GM08714 (cell line): ENCODE measurements around the gene PAXIP1.
"Not testable (repeated sequence)": the region's sequence is repeated elsewhere in the genome, so short reads cannot be mapped to it uniquely, and the experiment has no call there.

Source experiments
- H3K4me3 ChIP-seq: fragments of 200-500 bp; sonication (Bioruptor generic); 2 replicates; pipeline ENCODE4 v1.5.1; 2014; ENCODE audit warnings: mild to moderate bottlenecking, low read length, inconsistent platforms
- ZNF274 ChIP-seq: IDR thresholded peaks from 2 replicates; pipeline ENCODE4 v1.6.1; 2012; ENCODE audit warnings: mild to moderate bottlenecking, low read depth, low read length

Gene PAXIP1

DNA sequence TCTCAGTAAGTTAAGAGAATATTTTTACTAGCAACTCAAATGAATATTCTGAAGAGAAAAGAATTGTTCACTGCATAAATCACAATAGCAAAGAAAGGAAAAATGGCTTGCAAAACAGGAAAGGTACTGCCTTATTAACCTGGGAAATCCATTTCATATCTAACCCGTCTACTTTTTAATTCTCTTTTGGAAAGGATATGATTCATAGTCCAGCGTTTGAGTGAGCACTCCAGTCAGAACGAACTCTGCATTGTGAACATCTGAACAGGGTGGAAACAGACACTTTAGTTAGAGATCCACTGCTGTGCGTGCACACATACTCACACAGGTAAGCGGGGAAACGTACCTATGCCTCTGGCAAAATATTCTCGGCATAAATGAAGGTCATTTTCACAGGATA is 56.8 kb downstream of the PAXIP1 start:
- H3K4me3 ChIP-seq, result no peak overlapping the region
- TF ChIP-seq ZNF274, result no peak

DNA sequence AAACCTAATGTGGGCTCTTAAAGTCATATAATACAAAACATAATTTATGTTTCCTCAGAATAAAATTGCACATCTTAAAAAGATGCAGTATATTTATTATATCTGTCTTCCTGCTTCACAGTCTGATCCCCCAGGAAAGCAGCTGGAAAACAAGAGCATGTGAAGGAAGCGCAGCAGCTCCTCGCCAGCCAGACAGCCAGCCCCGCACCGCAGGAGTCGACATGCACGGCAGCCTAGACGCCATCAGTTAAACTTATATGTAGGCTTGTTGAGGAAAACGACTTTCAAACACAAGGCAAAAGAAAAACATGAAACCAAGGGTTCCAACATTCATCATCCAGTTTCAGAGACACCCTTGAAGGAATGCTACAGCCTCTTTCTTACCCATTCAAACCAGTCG is 59.0 kb downstream of the PAXIP1 start:
- no peak for TF ChIP-seq ZNF274
- H3K4me3 ChIP-seq, result no peak overlapping the region

DNA sequence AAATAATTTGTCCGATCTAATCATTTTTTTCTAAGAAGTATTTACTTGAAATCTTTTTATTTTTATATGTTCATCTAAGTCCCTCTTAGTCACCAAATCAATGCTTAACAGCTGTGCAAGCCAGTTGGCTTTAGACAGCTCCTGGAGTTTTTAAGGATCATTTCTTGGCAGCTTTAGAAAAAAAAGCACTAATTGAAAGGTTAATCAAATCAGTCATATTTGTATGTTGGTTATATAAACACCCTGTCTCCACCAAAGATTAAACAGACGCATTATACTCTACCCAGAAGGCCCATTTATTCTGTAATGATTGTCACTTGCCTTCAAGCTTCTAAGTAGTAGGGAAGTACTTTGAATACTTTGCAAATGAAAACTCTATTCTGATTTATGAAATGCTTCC is 60.2 kb downstream of the PAXIP1 start:
- no peak for TF ChIP-seq ZNF274
- no peak overlapping the region for H3K4me3 ChIP-seq

DNA sequence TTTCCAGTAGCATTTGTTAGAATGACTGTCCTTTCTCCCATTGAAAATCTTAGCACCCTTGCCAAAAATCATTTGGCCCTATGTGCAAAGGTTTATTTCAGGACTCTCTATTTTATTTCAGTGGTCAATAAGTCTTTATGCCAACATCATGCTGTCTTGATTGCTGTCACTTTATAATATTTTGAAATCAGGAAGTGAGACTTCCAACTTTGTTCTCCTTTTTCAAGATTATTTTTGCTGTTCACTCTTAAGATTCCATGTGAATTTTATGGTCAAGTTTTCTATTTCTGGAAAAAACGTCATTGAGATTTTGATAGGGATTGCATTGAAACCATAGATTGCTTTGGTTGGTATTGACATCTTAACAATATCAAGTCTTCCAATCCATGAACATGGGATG is 65.1 kb downstream of the PAXIP1 start:
- no peak overlapping the region for H3K4me3 ChIP-seq
- no peak for TF ChIP-seq ZNF274

DNA sequence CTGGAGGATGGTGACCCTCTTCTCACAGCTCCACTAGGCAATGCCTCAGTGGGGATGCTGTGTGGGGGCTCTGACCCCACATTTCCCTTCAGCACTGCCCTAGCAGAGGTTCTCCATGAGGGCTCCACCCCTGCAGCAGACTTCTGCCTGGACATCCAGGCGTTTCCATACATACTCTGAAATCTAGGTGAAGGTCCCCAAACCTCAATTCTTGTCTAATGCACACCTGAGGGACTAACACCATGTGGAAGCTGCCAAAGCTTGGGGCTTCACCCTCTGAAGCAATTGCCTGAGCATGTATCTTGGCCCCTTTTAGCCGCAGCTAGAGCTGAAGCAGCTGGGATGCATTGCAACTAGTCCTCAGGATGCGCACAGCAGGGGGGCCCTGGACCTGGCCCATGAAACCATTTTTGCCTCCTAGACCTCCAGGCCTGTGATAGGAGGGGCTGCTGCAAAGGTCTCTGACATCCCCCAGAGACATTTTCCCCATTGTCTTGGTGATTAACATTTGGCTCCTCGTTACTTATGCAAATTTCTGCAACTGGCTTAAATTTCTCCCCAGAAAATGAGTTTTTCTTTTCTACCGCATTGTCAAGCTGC is 68.5 kb downstream of the PAXIP1 start:
- H3K4me3 ChIP-seq, result not testable (repeated sequence)

DNA sequence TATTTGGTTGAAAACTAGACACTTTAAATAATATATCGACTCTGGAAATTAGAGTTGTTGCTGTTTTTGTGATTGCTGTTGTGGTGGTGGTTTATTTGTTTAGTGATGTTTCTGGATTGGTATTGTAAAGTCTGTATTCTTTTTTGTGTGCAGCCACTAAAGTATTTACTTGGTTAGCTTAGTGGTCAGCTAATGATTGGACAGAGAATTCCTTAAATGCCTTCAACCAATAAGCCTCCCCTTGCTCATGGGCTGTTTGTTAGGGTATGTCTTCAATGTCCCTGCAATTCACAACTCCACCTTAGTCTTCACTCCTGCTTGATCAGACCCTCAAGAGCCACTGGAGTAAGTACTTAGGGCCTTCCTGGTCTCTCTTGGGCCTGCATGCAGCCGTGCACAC is 71.0 kb downstream of the PAXIP1 start:
- H3K4me3 ChIP-seq, result no peak overlapping the region

DNA sequence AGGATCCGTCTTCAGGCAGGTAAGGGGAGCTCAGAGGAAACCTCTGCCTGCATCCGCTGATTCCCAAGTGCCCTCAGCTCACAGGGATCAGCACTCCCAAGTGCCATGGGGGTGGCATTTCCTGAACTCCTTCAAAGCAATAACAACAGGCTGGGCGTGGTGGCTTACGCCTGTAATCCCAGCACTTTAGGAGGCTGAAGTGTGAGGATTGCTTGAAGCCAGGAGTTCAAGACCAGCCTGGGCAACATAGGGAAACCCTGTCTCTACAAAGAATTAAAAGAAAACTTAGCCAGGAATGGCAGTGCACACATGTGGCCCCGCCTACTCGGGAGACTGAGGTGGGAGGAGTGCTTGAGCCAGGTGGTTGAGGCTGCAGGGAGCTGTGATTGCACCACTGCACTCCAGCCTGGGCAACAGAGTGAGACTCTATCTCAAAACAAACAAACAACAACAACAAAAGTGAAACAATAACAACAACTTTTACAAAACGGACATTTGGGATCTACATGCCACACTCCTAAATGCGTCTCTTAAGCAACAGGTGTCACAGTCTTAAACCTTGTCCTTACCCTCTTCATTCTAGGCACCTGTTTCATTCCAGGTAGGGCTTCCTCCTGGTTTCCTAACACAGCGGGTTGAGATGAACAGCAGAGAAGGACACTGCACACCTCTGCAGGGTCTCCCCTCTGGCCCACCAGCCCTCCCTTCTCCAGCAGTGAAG is 73.8 kb downstream of the PAXIP1 start:
- no peak for TF ChIP-seq ZNF274
- peak overlapping the region; percentile 93; the same call in 1 of the 2 replicates for H3K4me3 ChIP-seq

More for the DNA sequence above, 71.0 kb downstream of the PAXIP1 start:
- no peak for TF ChIP-seq ZNF274

DNA sequence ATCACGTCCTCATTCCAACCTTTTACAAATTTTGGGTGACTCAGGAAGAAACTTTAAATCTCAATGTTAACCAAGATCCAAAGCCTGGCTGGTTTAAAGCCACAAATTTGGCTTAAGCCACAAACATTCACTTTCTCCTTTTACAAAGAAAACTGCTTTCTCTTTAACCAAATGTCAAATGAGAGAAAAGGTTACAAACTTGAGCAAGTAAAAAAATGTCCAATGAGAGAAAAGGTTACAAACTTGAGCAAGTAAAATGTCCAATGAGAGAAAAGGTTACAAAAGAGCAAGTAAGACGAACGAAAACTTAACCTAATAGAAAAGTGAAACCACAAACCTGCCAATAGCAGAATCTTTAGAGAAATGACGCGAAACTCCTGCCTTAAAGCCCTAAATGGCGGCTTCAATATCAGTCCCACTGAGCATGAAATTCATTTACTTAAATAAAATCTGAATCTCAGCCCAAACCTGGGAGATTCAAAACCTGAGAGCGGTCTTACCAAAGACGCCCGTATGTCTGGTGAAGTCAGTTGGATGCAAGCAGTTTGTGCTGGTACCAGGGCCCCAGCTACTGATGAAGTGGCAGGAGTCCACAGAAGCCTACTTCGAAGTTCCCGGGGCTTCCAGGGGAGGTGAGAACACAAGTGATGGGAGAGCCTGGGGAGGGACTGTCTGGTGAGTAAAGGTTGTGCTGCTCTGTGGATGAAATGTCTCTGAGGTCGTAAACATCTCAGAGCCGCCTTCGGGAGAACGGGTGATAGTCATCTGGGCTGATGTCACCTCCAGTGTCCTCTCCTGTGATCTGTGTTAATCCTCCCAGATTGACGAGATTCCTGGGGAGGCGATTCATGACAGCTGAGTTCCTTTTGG is 74.6 kb downstream of the PAXIP1 start:
- no peak for TF ChIP-seq ZNF274
- H3K4me3 ChIP-seq, result peak overlapping the region; percentile 97

DNA sequence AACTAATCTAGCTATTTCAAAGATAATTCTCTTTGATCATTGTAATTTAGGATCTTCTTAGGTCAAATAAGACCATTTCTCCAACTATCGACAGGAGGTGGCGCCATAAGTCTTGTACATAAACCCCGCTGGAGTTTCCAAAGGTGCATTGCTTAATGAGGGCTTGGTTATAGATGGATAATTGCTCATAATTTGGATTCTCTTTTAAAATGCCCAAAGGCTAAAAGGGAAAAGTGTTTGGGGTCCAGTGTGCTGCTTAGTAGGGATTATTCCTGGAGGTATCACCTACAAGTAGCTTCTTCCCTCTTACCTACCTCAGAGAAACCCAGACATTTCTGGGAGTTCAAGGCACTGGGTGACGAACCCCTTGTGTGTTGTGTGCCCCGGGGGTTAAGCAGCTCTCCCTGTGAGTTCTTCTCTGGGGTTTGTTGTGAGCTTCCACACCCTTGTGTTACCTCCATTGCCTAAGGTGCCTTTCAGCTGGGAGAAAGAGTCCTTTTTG is 75.2 kb downstream of the PAXIP1 start:
- peak overlapping the region; percentile 97 for H3K4me3 ChIP-seq

DNA sequence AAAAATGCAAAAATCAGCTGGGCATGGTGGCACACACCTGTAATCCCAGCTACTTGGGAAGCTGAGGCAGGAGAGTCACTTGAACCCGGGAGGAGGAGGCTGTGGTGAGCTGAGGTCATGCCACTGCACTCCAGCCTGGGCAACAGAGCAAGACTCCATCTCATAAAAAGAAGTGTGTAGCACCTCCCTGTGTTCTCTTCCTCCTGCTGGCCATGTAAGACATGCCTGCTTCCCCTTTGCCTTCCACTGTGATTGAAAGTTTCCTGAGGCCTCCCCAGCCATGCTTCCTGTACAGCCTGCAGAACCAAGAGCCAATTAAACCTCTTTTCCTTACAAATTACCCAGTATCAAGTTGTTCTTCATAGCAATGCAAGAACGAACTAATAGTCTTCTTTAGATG is 80.5 kb downstream of the PAXIP1 start:
- H3K4me3 ChIP-seq, result not testable (repeated sequence)

More for the DNA sequence above, 75.2 kb downstream of the PAXIP1 start:
- no peak for TF ChIP-seq ZNF274

DNA sequence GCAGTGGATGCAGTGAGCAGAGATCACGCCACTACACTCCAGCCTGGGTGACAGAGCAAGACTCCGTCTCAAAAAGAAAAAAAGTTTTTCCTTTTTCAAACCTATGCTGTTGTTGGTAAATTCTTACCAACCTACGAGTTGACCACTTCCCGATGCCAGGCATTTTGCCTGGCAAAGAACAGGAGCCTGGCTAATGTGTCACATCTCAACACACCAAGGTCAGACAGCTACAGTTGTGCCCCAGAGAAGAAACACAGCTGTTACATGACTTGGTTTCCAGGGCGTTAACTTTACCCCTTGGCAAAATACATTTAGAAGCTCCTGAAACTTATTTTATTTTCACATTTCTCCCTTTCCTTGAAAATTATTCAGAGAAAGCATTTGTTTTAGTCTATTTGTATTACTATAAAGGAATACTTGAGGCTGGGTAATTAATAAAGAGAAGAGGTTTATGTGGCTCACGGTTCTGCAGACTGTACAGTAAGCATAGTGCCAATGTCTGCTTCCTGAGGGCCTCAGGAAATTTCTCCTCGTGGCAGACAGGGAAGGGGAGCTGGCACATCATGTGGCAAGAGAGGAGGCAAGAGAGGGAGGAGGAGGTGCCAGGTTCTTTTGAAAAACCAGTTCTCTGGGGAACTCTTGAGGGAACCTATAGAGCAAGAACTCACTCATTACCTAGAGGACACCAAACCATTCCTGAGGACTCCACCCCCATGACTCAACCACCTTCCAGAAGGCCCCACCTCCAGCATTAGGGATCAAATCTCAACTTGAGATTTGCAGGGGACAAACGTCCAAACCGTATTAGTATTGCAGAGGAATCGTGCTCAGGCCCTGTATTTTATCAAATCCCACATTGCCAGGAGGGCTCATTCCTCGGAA is 83.3 kb downstream of the PAXIP1 start:
- TF ChIP-seq ZNF274, result no peak

DNA sequence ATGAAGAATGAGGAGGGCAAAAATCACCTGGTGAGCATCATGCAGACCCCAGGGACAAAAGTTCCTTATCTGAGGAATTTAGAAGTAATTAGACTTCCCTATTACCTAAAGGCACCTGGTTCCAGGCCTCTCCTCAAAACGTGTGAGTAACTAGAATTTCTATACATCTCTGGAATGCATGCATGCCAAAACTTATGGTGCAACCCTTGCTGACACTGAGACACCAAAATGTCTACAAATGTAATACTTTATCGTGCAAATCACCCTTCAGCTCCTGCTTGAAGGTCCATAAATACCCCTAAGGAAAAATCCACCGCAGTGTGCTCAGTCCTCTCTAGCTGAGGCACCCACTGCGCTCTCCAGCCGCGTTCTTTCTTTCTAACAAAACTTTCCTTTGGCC is 84.2 kb downstream of the PAXIP1 start:
- no peak for TF ChIP-seq ZNF274

More for the DNA sequence above, 83.3 kb downstream of the PAXIP1 start:
- no peak overlapping the region for H3K4me3 ChIP-seq

DNA sequence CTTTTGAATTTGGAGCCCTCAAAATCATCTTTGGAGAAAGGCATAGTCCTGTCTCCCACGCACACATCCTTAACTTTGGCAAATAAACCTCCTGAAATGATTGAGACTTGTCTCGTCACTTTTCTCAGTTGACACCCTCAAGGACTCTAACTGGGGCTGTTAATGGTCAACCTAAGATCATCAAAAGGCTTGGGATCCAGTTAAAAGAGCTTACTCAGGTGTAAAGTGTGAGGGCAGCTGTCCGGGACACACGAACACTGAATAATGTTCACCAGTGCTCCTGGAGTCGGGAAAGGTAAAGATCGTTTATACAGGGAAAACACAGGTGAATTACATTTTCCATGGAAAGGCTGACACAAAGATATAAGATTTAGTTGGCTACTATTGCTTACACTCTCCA is 84.7 kb downstream of the PAXIP1 start:
- H3K4me3 ChIP-seq, result no peak overlapping the region
- TF ChIP-seq ZNF274, result no peak

More for the DNA sequence above, 84.2 kb downstream of the PAXIP1 start:
- no peak overlapping the region for H3K4me3 ChIP-seq

DNA sequence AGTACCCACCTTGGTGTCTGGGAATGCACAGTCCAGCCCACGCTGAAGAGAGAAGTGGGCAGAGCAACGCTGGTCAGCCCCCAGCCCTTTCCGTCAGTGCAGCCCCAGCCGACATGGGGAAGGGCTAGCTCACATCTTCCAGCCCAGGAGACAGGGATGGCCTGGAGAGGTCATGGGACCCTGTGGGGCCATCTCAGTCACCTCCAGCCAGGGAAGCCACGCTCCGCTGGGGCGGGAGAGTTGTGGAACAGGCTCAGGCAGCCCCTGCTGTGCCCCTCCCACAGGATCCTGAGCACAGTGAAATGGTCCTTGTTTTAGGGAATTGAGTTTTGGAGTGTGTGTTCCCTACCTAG is 85.1 kb downstream of the PAXIP1 start:
- H3K4me3 ChIP-seq, result no peak overlapping the region
- TF ChIP-seq ZNF274, result no peak
